Stimulated activated CD8-positive, alpha-beta memory T cell treated with anti-CD3 and anti-CD28 coated beads, Interleukin-12 subunit alpha, Interleukin-12 subunit beta, amount 100 ng/mL, for 1 hour (primary cell): ENCODE measurements around the gene AGRN.
"Not testable (repeated sequence)": the region's sequence is repeated elsewhere in the genome, so short reads cannot be mapped to it uniquely, and the experiment has no call there.

Experiments used
- DNase-seq: peaks from one replicate; pipeline ENCODE4 v3.0.0-alpha.2; 2020; ENCODE audit warnings: low read depth

The AGRN gene

GRCh38 chr1:1092149-1092855 is 72.4 kb downstream of the AGRN start:
- DNase-seq, result no peak

- no peak for DNase-seq
These were observed 73.1 kb downstream of the AGRN start for GRCh38 chr1:1092894-1093609.

- no peak for DNase-seq
These were observed 73.7 kb downstream of the AGRN start for GRCh38 chr1:1093610-1093943.

GRCh38 chr1:1094981-1095380 is 75.1 kb downstream of the AGRN start:
- DNase-seq, result no peak

GRCh38 chr1:1096136-1096535 is 76.2 kb downstream of the AGRN start:
- not testable (repeated sequence) for DNase-seq

GRCh38 chr1:1098681-1099421 is 78.9 kb downstream of the AGRN start:
- no peak for DNase-seq

GRCh38 chr1:1099506-1100183 is 79.7 kb downstream of the AGRN start:
- DNase-seq, result no peak

GRCh38 chr1:1100296-1100695 is 80.4 kb downstream of the AGRN start:
- DNase-seq, result no peak

GRCh38 chr1:1101503-1101902 is 81.6 kb downstream of the AGRN start:
- DNase-seq, result no peak

- not testable (repeated sequence) for DNase-seq
These were observed 84.2 kb downstream of the AGRN start for GRCh38 chr1:1104152-1104551.
